PC-9 (cell line): ENCODE data around the gene PTPN18. TPM values are rescaled to one million over a fixed set of nuclear protein-coding genes. Genes with fewer than 3 reads are reported as not detected.

ENCODE experiments used
- BruUV-seq: library from RNA; stranded (reverse); fragments of 400-500 nt; replicated peaks from 2 replicates; lab custom pipeline; 2021; lab: Mats Ljungman, UMichigan
- CTCF ChIA-PET: fragments of 300-600 bp; sonication (Branson Sonifier 250); formaldehyde crosslinking; loops from one replicate; lab custom pipeline; 2022; ENCODE audit warnings: antibody characterized with exemption; lab: Charles Lee
- POLR2A ChIA-PET: fragments of 300-600 bp; sonication (Branson Sonifier 250); formaldehyde crosslinking; loops from one replicate; lab custom pipeline; 2022; ENCODE audit warnings: antibody characterized with exemption; ENCODE audit not compliant: unreplicated experiment; lab: Charles Lee
- DNase-seq, 2 experiments: peaks; one replicate each; pipeline versions ENCODE4 v3.0.0 to v3.0.0-alpha.2; 2015 to 2022; ENCODE audit warnings: mixed read lengths in 1 of 2
- H2AFZ ChIP-seq: fragments of 200-600 bp; sonication (generic); 2 replicates; pipeline ENCODE4 v1.8.1; 2017; ENCODE audit warnings: antibody characterized with exemption
- H3F3A ChIP-seq: fragments of 200-600 bp; sonication (generic); 2 replicates; pipeline ENCODE4 v1.8.1; 2017; ENCODE audit warnings: antibody characterized with exemption, mild to moderate bottlenecking, low read depth; ENCODE audit not compliant: insufficient read depth
- H3K27ac ChIP-seq: fragments of 200-600 bp; sonication (generic); 2 replicates; pipeline ENCODE4 v1.6.1; 2016; ENCODE audit warnings: mixed run types
- H3K27me3 ChIP-seq: fragments of 200-600 bp; sonication (generic); 2 replicates; pipeline ENCODE4 v1.6.1; 2016; ENCODE audit warnings: low read depth, mixed run types; ENCODE audit not compliant: insufficient read depth
- H3K36me3 ChIP-seq: fragments of 200-600 bp; sonication (generic); 2 replicates; pipeline ENCODE4 v1.6.1; 2016; ENCODE audit warnings: low read depth, mixed run types
- H3K4me1 ChIP-seq: fragments of 200-600 bp; sonication (generic); replicated peaks from 2 replicates; pipeline ENCODE4 v1.6.1; 2016; ENCODE audit warnings: mixed run types; ENCODE audit not compliant: insufficient read depth
- H3K4me2 ChIP-seq: fragments of 200-600 bp; sonication (generic); 2 replicates; pipeline ENCODE4 v1.6.1; 2017; ENCODE audit warnings: mixed run types
- H3K4me3 ChIP-seq: fragments of 200-600 bp; sonication (generic); 2 replicates; pipeline ENCODE4 v1.6.1; 2016; ENCODE audit warnings: mixed run types
- H3K79me2 ChIP-seq: fragments of 200-600 bp; sonication (generic); 2 replicates; pipeline ENCODE4 v1.6.1; 2017; ENCODE audit warnings: low read depth, mixed run types
- H3K9me2 ChIP-seq: fragments of 200-600 bp; sonication (generic); 2 replicates; pipeline ENCODE4 v1.8.1; 2017; ENCODE audit warnings: mild to moderate bottlenecking; ENCODE audit not compliant: insufficient read depth
- H3K9me3 ChIP-seq: fragments of 200-600 bp; sonication (generic); 2 replicates; pipeline ENCODE4 v1.8.1; 2016; ENCODE audit warnings: low read depth; ENCODE audit not compliant: insufficient read depth
- H4K20me1 ChIP-seq: fragments of 200-600 bp; sonication (generic); 2 replicates; pipeline ENCODE4 v1.8.1; 2017; ENCODE audit not compliant: insufficient read depth
- CTCF ChIP-seq: fragments of 200-600 bp; sonication (generic); conservative IDR thresholded peaks from 2 replicates; pipeline ENCODE4 v1.6.1; 2017; ENCODE audit warnings: mixed run types, antibody characterized with exemption, mild to moderate bottlenecking, moderate library complexity
- EZH2 ChIP-seq: fragments of 200-600 bp; sonication (generic); IDR thresholded peaks from 2 replicates; pipeline ENCODE4 v1.8.0; 2017; ENCODE audit warnings: antibody characterized with exemption, low read depth
- intact Hi-C: fragments of 100-400 bp; cut with micrococcal nuclease; formaldehyde crosslinking; loops from one replicate; pipeline ENCODE4 v1.10.0; 2022; ENCODE audit not compliant: unreplicated experiment
- total RNA-seq: library from RNA; stranded (reverse); gene quantifications from 2 replicates; pipeline ENCODE4 v1.2.3, GENCODE V29; 2021

PTPN18 gene
- total RNA-seq, 1 experiment from 2014 or later, result 55.9 TPM

GRCh38 chr2:130368786-130369185, 12.9 kb downstream of the PTPN18 start:
- H3K36me3 ChIP-seq, result no peaks in the 10 kb centered on the region
- no peak for DNase-seq
- H3K27ac ChIP-seq, result no peak overlapping the region
- intact Hi-C loops, result no loop called here
- H3K4me1 ChIP-seq, result 0 out of 2 replicates have a peak, but pooled peaks cover 3% of the 10 kb centered on the region
- POLR2A ChIA-PET, result no interaction called here
- H3K79me2 ChIP-seq, result no peaks in the 10 kb centered on the region
- H3K4me3 ChIP-seq, result no peak overlapping the region
- no peaks in the 10 kb centered on the region for H3K27me3 ChIP-seq
- no peak overlapping the region for H3K4me2 ChIP-seq
- H3K9me3 ChIP-seq, result no peaks in the 10 kb centered on the region
- H2AFZ ChIP-seq, result no peak overlapping the region
- BruUV-seq, result no TSS peak
- no peaks in the 10 kb centered on the region for H3F3A ChIP-seq
- TF ChIP-seq CTCF, result no peak
- no peak for TF ChIP-seq EZH2
- no peaks in the 10 kb centered on the region for H4K20me1 ChIP-seq
- H3K9me2 ChIP-seq, result no peaks in the 10 kb centered on the region
- CTCF ChIA-PET, result no interaction called here

GRCh38 chr2:130369311-130369964, 13.6 kb downstream of the PTPN18 start:
- no TSS peak for BruUV-seq
- Histone ChIP-seq H3K27me3 (no peaks in the 10 kb centered on the region), H3K4me2 (no peak overlapping the region), H3K79me2 (no peaks in the 10 kb centered on the region), H3K4me3 (no peak overlapping the region), H3K4me1 (0 out of 2 replicates have a peak, but pooled peaks cover 3% of the 10 kb centered on the region), H3F3A (no peaks in the 10 kb centered on the region), H3K9me2 (no peaks in the 10 kb centered on the region), H3K27ac (no peak overlapping the region), H3K9me3 (no peaks in the 10 kb centered on the region), H4K20me1 (no peaks in the 10 kb centered on the region), H3K36me3 (no peaks in the 10 kb centered on the region), H2AFZ (no peak overlapping the region)
- DNase-seq, result no peak
- intact Hi-C loops, result no loop called here
- POLR2A ChIA-PET, result no interaction called here
- CTCF ChIA-PET, result no interaction called here
- TF ChIP-seq EZH2 (no peak), CTCF (no peak)

- DNase-seq, result no peak
- Histone ChIP-seq H4K20me1 (no peaks in the 10 kb centered on the region), H3K79me2 (no peaks in the 10 kb centered on the region), H3K4me1 (0 out of 2 replicates have a peak, but pooled peaks cover 7% of the 10 kb centered on the region), H3K36me3 (no peaks in the 10 kb centered on the region), H3K9me2 (no peaks in the 10 kb centered on the region), H3K9me3 (no peaks in the 10 kb centered on the region), H3K4me2 (no peak overlapping the region), H3F3A (no peaks in the 10 kb centered on the region), H3K4me3 (no peak overlapping the region), H3K27me3 (no peaks in the 10 kb centered on the region), H3K27ac (no peak overlapping the region), H2AFZ (no peak overlapping the region)
- no TSS peak for BruUV-seq
- no peak for TF ChIP-seq EZH2
- TF ChIP-seq CTCF, result no peak
- ChIA-PET POLR2A (no interaction called here), CTCF (no interaction called here)
- intact Hi-C loops, result no loop called here
Observed at GRCh38 chr2:130369965-130370341, 14.1 kb downstream of the PTPN18 start.
